HPDE6-E6E7 (cell line): ENCODE results near the gene OVOL3.
"Not testable (repeated sequence)": the region's sequence is repeated elsewhere in the genome, so short reads cannot be mapped to it uniquely, and the experiment has no call there.

Experiments used
- DNase-seq: peaks from one replicate; pipeline ENCODE4 v3.0.0; 2011; ENCODE audit warnings: missing footprints; ENCODE audit errors: extremely low spot score

OVOL3 gene

GRCh38 chr19:36131221-36131620, 20.3 kb downstream of the OVOL3 start:
- not testable (repeated sequence) for DNase-seq

GRCh38 chr19:36134867-36135266, 23.9 kb downstream of the OVOL3 start:
- not testable (repeated sequence) for DNase-seq

GRCh38 chr19:36136964-36137686, 26.2 kb downstream of the OVOL3 start:
- peak; percentile 80 for DNase-seq

- DNase-seq: no peak
Measured at GRCh38 chr19:36139120-36139472, 28.2 kb downstream of the OVOL3 start.

GRCh38 chr19:36139473-36140303, 28.7 kb downstream of the OVOL3 start, which contains the start of gene CAPNS1:
CAPNS1 (plus strand) TSS chr19:36140066; CDS start chr19:36141012, 946 bp downstream.
- DNase-seq: peak; percentile 93

GRCh38 chr19:36140304-36141038, 29.5 kb downstream of the OVOL3 start:
- DNase-seq: no peak

GRCh38 chr19:36141039-36141927, 30.3 kb downstream of the OVOL3 start:
- DNase-seq: peak; percentile 77

- DNase-seq: no peak
Measured at GRCh38 chr19:36142046-36142445, 31.1 kb downstream of the OVOL3 start.

GRCh38 chr19:36142496-36142895, 31.6 kb downstream of the OVOL3 start:
- no peak for DNase-seq

GRCh38 chr19:36144624-36145023, 33.7 kb downstream of the OVOL3 start:
- no peak for DNase-seq

GRCh38 chr19:36149673-36150406, 38.9 kb downstream of the OVOL3 start:
- DNase-seq: peak; percentile 69

GRCh38 chr19:36150586-36150985, 39.6 kb downstream of the OVOL3 start:
- DNase-seq: no peak

GRCh38 chr19:36151144-36152018, 40.4 kb downstream of the OVOL3 start:
- DNase-seq: no peak

GRCh38 chr19:36152019-36152351, 41.0 kb downstream of the OVOL3 start:
- DNase-seq: no peak

- no peak for DNase-seq
Measured at GRCh38 chr19:36152352-36153091, 41.6 kb downstream of the OVOL3 start, which contains the start of gene COX7A1. COX7A1 (minus strand) TSS chr19:36152447; CDS start chr19:36152407, 40 bp downstream.

- no peak for DNase-seq
Measured at GRCh38 chr19:36153126-36153525, 42.2 kb downstream of the OVOL3 start.

- DNase-seq: no peak
Measured at GRCh38 chr19:36160821-36161596, 50.1 kb downstream of the OVOL3 start.
